Upper lobe of right lung (tissue), 1 donor: Measurements from ENCODE around the gene MAPK1. TPM values are rescaled to one million over a fixed set of nuclear protein-coding genes. Genes with fewer than 3 reads are reported as not detected.

ENCODE experiments used
- ATAC-seq: fragments of 200-7000 bp; cut with Tn5 transposase; one replicate; pipeline ENCODE4 v1.9.1; 2020; ENCODE audit warnings: mild to moderate bottlenecking, moderate library complexity
- DNase-seq: peaks from one replicate; pipeline ENCODE4 v3.0.0-alpha.2; 2020
- H3K27ac ChIP-seq: fragments of 200-600 bp; one replicate; pipeline ENCODE4 v1.8.0; 2022
- H3K27me3 ChIP-seq: fragments of 200-600 bp; one replicate; pipeline ENCODE4 v1.8.0; 2022; ENCODE audit warnings: mild to moderate bottlenecking
- H3K36me3 ChIP-seq: fragments of 200-600 bp; one replicate; pipeline ENCODE4 v1.8.0; 2022
- H3K4me1 ChIP-seq: fragments of 200-600 bp; one replicate; pipeline ENCODE4 v1.8.0; 2022
- H3K4me3 ChIP-seq: fragments of 200-600 bp; one replicate; pipeline ENCODE4 v1.8.0; 2022; ENCODE audit warnings: mild to moderate bottlenecking
- H3K9me3 ChIP-seq: fragments of 200-600 bp; one replicate; pipeline ENCODE4 v1.8.0; 2022
- CTCF ChIP-seq: fragments of 200-600 bp; IDR thresholded peaks from one replicate; pipeline ENCODE4 v1.8.0; 2022; ENCODE audit warnings: antibody characterized with exemption
- intact Hi-C: fragments of 100-400 bp; cut with DNase I; formaldehyde crosslinking; loops from one replicate; pipeline ENCODE4 v1.11.0; 2022
- total RNA-seq: library from RNA; stranded (reverse); fragmentation: NEBNext Ultra II Directional; extraction: Animal tissue kit (Norgen Biotek cat#: 25700); gene quantifications from one replicate; pipeline ENCODE4 v1.2.1, GENCODE V29; 2021
- donor health status: DM: no; HTN: yes; CAD: no; lungs with severe emphysema.

MAPK1 gene
- total RNA-seq, 1 donor from 2014 or later: 134 TPM

- ATAC-seq (no peak), DNase-seq (no peak)
- Histone ChIP-seq H3K36me3 (no peaks in the 10 kb centered on the region), H3K27me3 (no peaks in the 10 kb centered on the region), H3K27ac (no peak overlapping the region), H3K9me3 (no peaks in the 10 kb centered on the region), H3K4me1 (peaks cover 77% of the 10 kb centered on the region), H3K4me3 (no peak overlapping the region)
- TF ChIP-seq CTCF: no peak
- intact Hi-C loops: no loop called here
These were observed 6.9 kb downstream of the MAPK1 start for GRCh38 chr22:21860491-21861039.

GRCh38 chr22:21858025-21858764, 9.2 kb downstream of the MAPK1 start:
- no peaks in the 10 kb centered on the region for H3K36me3 ChIP-seq
- H3K27ac ChIP-seq: no peak overlapping the region
- no peak overlapping the region for H3K4me3 ChIP-seq
- no peaks in the 10 kb centered on the region for H3K27me3 ChIP-seq
- no peaks in the 10 kb centered on the region for H3K9me3 ChIP-seq
- peak; percentile 66 for ATAC-seq
- peaks cover 75% of the 10 kb centered on the region for H3K4me1 ChIP-seq
- TF ChIP-seq CTCF: no peak
- no peak for DNase-seq
- intact Hi-C loops: no loop called here

- no peak for TF ChIP-seq CTCF
- H3K4me1 ChIP-seq: peaks cover 70% of the 10 kb centered on the region
- no peaks in the 10 kb centered on the region for H3K27me3 ChIP-seq
- no peak overlapping the region for H3K27ac ChIP-seq
- H3K36me3 ChIP-seq: no peaks in the 10 kb centered on the region
- no peak overlapping the region for H3K4me3 ChIP-seq
- no peaks in the 10 kb centered on the region for H3K9me3 ChIP-seq
- peak; percentile 59 for ATAC-seq
- no peak for DNase-seq
- intact Hi-C loops: no loop called here
These were observed 9.9 kb downstream of the MAPK1 start for GRCh38 chr22:21857481-21857914.

- peaks cover 64% of the 10 kb centered on the region for H3K4me1 ChIP-seq
- intact Hi-C loops: no loop called here
- no peak overlapping the region for H3K27ac ChIP-seq
These were observed 10.6 kb downstream of the MAPK1 start for GRCh38 chr22:21856868-21857267.

GRCh38 chr22:21856197-21856596, 11.2 kb downstream of the MAPK1 start:
- TF ChIP-seq CTCF: no peak
- no peaks in the 10 kb centered on the region for H3K9me3 ChIP-seq
- no peak overlapping the region for H3K4me3 ChIP-seq
- intact Hi-C loops: no loop called here
- H3K27ac ChIP-seq: no peak overlapping the region
- no peak for ATAC-seq
- no peaks in the 10 kb centered on the region for H3K36me3 ChIP-seq
- no peak for DNase-seq
- no peaks in the 10 kb centered on the region for H3K27me3 ChIP-seq
- H3K4me1 ChIP-seq: peaks cover 59% of the 10 kb centered on the region

More at GRCh38 chr22:21856868-21857267, 10.6 kb downstream of the MAPK1 start:
- no peaks in the 10 kb centered on the region for H3K9me3 ChIP-seq
- no peak for ATAC-seq
- no peaks in the 10 kb centered on the region for H3K27me3 ChIP-seq
- H3K4me3 ChIP-seq: no peak overlapping the region
- no peaks in the 10 kb centered on the region for H3K36me3 ChIP-seq
- DNase-seq: no peak
- TF ChIP-seq CTCF: no peak
